ENCODE data around the gene GRM2.
"Not testable (repeated sequence)": the region's sequence is repeated elsewhere in the genome, so short reads cannot be mapped to it uniquely, and the experiment has no call there.

The GRM2 gene

DNA sequence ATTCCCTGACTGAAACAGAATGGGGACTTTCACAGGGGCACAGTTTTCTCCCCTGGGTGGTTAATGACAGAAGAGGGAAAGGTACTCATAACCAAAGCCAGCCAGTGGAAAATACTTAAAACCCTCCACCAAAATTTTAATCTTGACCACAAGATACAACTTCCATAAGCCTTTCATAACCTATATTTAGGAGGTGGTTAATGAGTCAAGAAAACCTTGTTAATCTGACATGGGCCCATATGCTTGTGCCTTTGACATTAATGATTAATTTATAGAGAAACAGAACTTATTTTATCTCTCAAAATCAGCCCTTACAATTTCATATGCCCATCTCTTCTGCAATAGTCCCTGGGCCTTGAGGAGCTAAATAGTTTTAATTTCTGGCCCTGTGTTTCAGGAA lies 41.0 kb downstream of the GRM2 start:
- no peaks in the 10 kb centered on the region for H3K36me3 ChIP-seq (ENCODE audit: control insufficient read depth, insufficient read depth, low read length)
- H3K9ac ChIP-seq (ENCODE audit: low read length), result no peak overlapping the region
- no peak overlapping the region for H3K4me3 ChIP-seq (ENCODE audit: low read length)
- no peaks in the 10 kb centered on the region for H3K27me3 ChIP-seq (ENCODE audit: control insufficient read depth, insufficient read depth, low read length)
- no peaks in the 10 kb centered on the region for H3K9me3 ChIP-seq (ENCODE audit: control insufficient read depth, low read length)
- peaks cover 8% of the 10 kb centered on the region for H3K4me1 ChIP-seq (ENCODE audit: control insufficient read depth, insufficient read depth, low read length)

DNA sequence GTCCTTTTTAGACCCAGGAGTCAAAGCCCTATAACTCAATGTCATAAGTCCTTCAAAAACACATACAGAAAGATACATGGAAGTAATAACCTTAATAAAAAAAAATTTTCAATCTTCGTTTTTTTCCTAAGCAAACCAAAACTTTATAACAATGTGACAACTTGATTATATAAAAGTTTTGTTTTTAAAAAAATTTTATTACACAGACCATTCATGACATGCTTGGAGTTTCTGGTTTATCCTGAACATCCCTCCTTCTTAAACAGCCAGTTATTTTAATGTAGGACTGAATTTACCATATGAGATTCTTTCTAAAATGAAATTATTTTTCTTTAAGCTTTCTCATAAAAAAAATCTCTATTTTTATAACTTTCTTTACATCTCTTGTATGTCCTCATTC lies 41.5 kb downstream of the GRM2 start:
- peaks cover 10% of the 10 kb centered on the region for H3K4me1 ChIP-seq (ENCODE audit: control insufficient read depth, insufficient read depth, low read length)
- H3K9ac ChIP-seq (ENCODE audit: low read length), result no peak overlapping the region
- H3K27me3 ChIP-seq (ENCODE audit: control insufficient read depth, insufficient read depth, low read length), result no peaks in the 10 kb centered on the region
- no peaks in the 10 kb centered on the region for H3K9me3 ChIP-seq (ENCODE audit: control insufficient read depth, low read length)
- H3K36me3 ChIP-seq (ENCODE audit: control insufficient read depth, insufficient read depth, low read length), result no peaks in the 10 kb centered on the region
- H3K4me3 ChIP-seq (ENCODE audit: low read length), result no peak overlapping the region

DNA sequence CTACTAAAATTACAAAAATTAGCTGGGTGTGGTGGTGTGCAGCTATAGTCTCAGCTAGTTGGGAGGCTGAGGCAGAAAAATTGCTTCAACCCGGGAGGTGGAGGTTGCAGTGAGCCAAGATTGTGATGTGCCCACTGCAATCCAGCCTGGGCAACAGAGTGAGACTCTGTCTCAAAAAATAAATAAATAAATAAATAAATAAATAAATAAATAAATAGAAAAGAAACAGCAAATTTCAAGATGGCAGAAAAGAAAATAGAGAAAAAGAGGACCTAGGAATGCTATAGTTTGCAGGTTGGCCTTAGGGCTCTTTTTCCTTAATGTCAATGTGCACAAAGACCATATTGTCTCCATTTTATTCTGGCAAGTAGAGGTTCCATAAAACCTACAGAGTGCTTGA lies 44.0 kb downstream of the GRM2 start:
- no peaks in the 10 kb centered on the region for H3K9me3 ChIP-seq (ENCODE audit: control insufficient read depth, low read length)
- no peak overlapping the region for H3K9ac ChIP-seq (ENCODE audit: low read length)

DNA sequence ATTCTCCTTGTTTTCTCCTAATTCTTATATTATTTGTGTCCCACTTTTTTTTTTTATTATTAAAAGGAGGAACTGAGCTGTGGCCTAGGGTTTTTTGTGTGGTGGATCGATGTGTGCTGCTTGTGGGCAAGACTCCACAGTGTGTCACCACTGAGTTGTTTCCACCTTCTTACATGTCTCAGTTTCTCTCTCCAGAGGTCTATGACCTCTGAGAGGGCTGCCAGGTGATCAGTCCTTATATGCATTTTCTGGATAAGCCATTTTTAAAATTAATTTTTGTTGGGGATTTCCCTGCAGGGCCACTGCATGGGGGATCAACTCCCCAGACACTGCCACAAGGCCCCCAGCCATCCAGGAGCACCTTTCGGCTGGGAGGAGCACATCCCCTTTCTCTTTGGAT lies 44.4 kb downstream of the GRM2 start:
- Histone ChIP-seq H3K27me3 (ENCODE audit: control insufficient read depth, insufficient read depth, low read length) (no peaks in the 10 kb centered on the region), H3K9me3 (ENCODE audit: control insufficient read depth, low read length) (no peaks in the 10 kb centered on the region), H3K9ac (ENCODE audit: low read length) (no peak overlapping the region), H3K4me1 (ENCODE audit: control insufficient read depth, insufficient read depth, low read length) (peaks cover 10% of the 10 kb centered on the region), H3K36me3 (ENCODE audit: control insufficient read depth, insufficient read depth, low read length) (no peaks in the 10 kb centered on the region), H3K4me3 (ENCODE audit: low read length) (no peak overlapping the region)

More for the DNA sequence above, 44.0 kb downstream of the GRM2 start:
- peaks cover 10% of the 10 kb centered on the region for H3K4me1 ChIP-seq (ENCODE audit: control insufficient read depth, insufficient read depth, low read length)
- H3K4me3 ChIP-seq (ENCODE audit: low read length), result no peak overlapping the region
- no peaks in the 10 kb centered on the region for H3K27me3 ChIP-seq (ENCODE audit: control insufficient read depth, insufficient read depth, low read length)
- H3K36me3 ChIP-seq (ENCODE audit: control insufficient read depth, insufficient read depth, low read length), result no peaks in the 10 kb centered on the region

DNA sequence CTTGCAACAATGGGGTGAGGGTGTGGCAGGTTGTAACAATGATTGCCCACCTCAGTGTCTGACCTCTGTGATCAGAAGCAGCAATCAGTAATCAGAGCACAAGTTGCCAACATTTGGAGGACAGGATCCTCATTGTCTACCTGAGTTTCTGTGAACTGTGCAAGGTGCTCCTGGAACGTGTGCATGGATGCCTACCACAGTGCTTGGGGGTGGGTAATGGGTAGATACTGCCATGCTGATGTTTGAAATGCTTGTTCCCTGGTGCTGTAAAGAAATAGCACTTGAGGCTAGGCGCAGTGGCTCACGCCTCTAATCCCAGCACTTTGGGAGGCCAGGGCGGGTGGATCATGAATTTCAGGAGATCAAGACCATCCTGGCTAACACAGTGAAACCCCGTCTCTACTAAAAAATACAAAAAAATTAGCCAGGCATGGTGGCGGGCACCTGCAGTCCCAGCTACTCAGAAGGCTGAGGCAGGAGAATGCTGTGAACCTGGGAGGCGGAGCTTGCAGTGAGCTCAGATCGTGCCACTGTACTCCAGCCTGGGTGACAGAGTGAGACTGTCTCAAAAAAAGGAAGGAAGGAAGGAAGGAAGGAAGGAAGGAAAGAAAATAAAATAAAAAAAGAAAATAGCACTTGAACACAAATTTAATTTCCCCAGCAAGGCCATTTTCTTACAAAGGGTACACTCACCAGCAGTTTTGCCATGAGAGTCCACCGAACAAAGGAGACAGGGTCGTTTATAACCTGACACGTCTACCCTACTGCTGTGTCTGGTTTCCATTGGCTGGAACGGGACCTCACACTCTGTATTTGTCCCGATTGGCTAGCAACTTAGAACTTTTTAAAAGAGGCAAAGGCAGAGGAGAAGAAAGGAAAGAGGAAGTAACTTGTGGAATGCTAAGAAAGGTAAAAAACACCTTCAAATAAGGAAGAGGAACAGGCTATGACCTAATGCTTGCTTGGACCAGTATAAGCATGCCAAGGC lies 47.2 kb downstream of the GRM2 start:
- not testable (repeated sequence) for H3K4me1 ChIP-seq (ENCODE audit: control insufficient read depth, insufficient read depth, low read length); H3K27me3 ChIP-seq (ENCODE audit: control insufficient read depth, insufficient read depth, low read length); H3K9me3 ChIP-seq (ENCODE audit: control insufficient read depth, low read length); H3K36me3 ChIP-seq (ENCODE audit: control insufficient read depth, insufficient read depth, low read length)
- Histone ChIP-seq H3K9ac (ENCODE audit: low read length) (peak overlapping the region; percentile 73), H3K4me3 (ENCODE audit: low read length) (peak overlapping the region; percentile 24)

DNA sequence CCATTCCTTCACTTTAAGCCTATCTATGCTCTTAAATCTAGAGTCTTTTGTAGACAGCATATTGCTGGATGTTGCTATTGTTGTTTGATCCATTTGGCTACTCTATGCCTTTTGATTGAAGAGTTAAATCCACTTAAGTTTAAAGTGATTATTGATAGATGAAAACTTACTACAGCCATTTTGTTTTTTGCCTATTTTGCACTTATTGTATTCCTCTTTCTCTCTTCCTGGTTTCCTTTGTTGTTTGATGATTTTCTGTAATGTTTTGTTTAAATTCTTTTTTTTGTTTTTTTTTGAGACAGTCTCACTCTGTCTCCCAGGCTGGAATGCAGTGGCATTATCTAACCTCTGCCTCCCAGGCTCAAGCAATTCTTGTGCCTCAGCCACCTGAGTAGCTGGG lies 52.3 kb downstream of the GRM2 start:
- Histone ChIP-seq H3K4me1 (ENCODE audit: control insufficient read depth, insufficient read depth, low read length) (no peaks in the 10 kb centered on the region), H3K9me3 (ENCODE audit: control insufficient read depth, low read length) (no peaks in the 10 kb centered on the region), H3K36me3 (ENCODE audit: control insufficient read depth, insufficient read depth, low read length) (no peaks in the 10 kb centered on the region), H3K4me3 (ENCODE audit: low read length) (no peak overlapping the region), H3K9ac (ENCODE audit: low read length) (no peak overlapping the region), H3K27me3 (ENCODE audit: control insufficient read depth, insufficient read depth, low read length) (no peaks in the 10 kb centered on the region)

All from mucosa of stomach (tissue), 1 donor.